ENCODE results near the gene TULP4.
A peak's percentile ranks its signal among the peaks of the same experiment; 100 is the strongest.
"Not testable (repeated sequence)": the region's sequence is repeated elsewhere in the genome, so short reads cannot be mapped to it uniquely, and the experiment has no call there.

Gene TULP4

DNA sequence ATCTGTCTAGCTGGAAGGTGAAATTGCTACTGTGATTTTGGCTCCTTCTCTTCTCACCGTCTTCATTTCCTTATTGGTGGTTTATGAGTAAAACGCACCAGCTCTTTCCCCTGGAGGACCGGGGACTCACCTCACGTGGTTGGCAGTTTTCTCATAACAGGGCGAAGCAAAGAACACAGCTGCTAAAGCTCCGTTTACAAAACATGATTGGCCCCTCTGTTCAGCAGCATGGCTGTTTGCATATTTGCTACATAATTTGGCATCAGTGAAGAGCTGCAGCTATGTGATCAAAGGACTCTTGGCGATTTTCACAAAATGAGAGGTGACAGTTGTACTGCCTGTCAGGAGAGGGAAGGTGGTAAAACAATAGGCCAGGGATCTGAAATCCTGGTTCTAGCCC lies 227.1 kb downstream of the TULP4 start:
- no peak for DNase-seq

DNA sequence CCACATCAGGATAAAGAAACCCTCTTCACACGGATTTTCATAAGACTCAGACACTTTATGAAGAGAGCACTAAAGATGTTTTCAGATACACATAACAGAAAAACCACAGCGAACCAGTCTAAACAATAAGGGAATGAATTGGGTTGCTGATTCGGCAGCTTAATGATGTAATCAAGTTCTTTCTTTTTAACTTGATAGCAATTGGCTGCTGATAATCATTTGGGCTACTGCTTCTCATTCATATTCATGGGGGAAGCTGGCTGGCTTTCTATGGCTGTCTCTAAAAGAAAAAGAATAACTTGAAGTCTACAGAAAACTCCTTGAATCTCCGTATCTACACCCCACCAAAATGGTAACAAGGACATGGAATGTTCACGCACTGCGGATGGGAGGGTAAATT lies 227.6 kb downstream of the TULP4 start:
- no peak for DNase-seq

DNA sequence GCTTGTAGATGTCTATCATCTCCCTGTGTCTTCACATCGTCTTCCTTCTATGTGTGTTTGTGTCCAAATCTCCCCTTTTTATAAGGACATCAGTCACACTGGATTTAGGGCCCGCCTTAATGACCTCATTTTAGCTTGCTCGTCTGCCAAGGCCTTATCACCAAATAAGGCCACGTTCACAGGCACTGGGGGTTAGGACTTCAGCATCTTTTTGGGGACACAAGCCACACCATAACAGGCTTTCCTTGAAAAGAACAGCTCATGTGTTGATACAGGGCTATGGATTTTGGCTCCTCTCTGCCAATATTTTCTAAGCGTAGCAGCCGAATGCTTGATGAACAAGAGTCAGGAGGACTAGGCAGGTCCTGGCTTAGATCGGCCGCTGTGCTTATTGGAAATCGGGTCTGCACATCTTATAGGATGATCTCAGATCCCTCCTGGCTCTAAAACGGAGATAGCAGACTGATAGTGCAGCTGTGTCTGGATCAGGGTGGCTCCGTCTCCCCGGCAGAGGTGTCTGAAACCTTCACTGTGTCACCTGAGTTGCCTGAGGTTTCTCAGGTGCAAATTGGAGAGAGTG lies 231.4 kb downstream of the TULP4 start:
- DNase-seq: no peak

DNA sequence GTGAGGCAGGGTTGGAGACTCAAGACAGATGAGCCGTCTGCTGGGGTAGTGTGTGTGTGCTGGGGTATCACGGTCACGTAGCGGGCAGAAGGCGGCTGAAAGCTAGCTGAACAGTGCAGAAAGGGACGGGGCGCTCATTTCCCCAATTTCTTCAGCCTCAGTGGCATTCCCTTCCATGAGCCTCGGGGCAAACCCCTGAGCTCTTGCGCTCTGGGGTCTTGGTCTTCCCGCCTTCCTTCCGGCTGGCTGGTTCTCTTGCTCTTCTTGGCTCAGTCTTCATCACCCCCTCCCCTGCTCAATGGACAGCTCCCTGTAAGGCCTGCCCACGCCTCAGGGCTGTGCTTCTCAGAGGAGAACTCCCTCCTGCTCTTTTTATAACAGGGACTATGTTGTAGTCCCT lies 232.2 kb downstream of the TULP4 start:
- DNase-seq: no peak

DNA sequence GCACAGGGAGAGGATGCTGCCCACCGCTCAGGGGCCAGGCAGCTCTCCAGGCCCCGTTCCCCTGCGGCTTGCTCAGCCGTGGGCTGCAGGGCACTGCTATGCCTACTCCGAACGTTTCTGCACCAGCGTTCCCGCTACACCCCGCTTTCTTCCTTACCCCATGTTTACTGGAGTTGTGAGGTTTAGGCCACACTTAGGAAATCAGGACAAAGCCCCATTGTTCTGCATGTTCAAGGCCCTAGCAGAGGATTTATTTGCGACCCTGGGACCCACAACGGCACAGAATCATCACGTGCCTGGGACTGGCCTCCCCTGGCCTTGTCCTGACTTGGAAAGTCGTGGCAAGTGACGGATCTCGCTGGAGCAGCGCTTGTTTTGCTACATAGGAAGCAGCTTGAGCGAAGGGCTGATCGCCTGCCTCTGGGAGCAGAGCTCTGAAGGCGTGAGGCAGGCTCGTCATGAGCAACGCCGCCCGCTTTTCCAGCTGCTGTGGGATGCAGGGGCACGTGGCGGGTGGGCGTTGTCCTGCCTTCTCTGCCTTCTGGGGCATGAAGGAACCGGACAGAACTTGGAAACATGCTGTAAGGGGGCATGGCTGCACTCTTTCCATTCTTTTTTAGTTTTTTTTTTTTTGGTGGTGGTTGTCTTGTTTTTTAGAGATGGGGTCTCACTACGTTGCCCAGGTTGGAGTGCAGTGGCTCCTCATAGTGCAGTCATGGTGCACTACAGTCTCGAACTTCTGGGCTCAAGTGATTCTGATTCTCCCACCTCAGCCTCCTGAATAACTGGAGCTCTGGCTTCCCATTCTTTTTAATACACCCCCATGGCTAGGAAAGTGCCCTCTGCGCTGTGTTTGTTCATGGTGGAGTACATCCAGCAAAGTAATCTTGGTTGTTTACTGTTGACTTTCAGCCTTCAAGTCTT lies 233.0 kb downstream of the TULP4 start:
- no peak for DNase-seq

DNA sequence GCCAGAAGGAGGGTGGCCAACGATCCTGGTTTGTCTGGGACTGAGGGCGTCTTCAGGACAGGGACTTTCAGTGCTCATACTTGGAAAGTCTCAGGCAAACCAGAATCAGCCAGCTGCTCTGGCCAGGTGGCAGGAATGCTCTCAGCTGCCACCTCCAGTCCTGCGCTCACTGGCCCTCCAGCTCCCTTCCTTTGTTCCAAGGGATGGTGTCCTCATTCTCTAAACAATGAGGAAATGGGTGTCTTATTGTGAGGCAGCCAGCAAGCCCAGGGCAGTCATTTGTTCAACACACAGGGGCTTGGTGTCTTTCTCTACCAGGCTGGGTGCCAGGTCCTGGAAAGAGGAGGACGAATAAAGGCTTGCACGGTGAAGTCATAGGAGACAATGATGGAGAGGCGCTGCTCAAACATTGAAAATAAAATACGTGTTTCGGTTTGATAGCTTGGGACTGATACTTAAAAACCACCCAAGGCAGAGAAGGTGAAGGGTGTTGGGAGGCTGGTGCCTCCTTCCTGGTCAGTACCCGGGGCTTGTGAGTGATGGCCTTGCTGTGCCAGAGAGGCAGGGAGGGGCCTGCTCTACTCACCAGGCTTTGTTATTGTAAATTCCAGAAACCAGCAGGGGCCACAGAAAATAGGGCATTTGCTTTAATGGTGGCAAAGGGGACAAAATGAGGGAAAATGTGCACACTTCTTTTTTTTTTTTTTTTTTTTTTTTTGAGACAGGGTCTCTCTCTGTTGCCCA lies 236.3 kb downstream of the TULP4 start:
- DNase-seq: peak in 1 of 2 experiments; percentile 2

DNA sequence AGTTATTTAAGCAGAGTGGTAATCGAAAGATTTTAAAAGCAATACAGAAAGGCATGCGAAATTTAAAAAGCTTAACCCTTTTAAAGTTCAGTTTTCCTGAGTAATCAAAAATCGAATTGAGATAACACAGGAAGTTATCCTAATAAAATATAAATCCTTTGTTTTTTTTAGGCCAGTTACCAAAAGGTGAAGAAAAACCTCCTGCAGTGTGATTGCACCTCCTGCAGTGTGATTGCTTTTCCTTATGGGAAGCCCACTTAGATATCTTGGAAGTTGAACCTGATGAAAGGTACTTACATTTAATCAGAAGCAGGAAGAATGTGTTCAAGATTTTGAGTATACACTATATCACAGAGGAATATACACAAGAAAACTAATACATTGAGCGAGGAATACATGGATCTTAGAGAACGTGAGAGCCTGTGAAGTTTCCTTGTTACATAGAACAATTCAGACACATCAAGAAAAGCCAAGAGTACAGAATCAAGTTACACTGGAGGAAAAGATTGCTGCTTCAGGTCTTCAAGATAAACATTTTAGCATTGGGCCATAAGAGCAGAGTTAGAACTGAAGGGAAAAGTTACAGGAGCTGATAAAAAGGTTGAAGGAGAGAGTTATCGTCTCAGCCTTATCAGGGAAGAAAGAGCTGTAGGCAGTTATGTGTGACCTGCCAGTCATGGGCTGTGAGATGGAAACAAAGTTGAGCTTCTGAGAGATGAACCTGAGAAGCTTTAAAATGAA lies 240.0 kb downstream of the TULP4 start:
- no peak for DNase-seq

DNA sequence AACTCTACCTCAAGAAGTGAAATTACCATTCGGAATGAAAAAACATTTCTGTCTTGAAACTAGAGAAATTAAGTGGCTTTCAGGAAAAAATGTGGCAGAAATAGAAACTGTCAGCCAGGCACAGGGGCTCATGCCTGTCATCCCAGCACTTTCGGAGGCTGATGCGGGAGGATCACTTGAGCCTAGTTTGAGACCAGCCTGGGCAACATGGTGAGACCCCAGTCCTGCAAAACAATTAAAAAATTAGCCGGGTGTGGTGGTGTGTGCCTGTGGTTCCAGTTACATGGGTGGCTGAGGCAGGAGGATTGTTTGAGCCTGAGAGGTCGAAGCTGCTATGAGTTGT lies 240.5 kb downstream of the TULP4 start:
- no peak for DNase-seq

DNA sequence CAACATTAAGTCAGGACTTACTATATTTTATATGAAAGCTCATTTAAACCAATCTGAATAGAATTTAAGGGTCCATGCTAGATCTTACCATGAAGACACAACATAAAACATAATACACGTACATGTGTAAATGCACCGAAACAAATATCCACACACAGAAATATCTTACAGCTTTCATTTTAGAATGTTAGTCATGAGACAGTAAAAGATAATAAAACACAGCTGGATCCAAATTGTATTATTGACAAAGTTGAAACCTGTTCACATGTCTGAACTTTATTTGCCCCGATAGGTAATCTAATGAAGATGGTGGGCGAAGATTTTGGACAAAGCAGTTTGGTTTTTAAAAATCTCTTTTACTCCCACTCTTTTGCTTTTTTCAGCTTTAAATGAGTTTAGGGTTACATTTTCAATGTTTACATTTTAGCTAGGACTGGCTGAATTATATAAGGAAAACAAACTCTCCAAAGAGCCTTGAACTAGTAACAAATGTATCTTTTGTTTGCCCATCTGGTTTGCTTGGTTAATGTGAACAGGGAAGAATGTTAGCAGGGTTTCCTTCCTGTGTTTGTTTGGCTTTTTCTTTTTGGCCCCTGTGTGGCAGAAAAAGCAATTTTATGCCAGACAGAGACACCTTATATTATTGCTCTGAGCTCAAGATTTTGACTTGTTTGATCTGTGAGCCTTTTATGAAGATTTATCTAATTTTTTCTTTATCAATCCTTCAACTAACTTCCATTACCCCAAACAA lies 242.5 kb downstream of the TULP4 start:
- DNase-seq: no peak

DNA sequence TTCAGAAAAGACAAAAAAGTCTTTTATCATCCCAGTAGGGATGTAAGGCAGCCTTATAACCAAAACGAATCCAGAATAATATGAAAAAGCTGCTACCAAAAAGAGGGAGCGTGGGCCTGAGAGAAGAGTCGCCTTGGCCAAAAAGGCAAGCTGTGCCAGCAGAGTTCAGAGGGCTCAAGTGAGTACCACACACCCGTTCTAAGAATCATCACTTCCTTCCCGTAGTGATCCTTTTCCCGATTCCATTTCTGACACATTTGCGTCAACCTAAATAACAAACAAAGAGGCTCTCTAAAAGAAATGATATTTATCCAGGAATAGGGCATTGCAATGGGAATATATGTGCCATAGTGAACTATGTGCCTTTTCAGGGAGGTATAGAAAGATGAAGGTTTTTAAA lies 243.8 kb downstream of the TULP4 start:
- no peak for DNase-seq

DNA sequence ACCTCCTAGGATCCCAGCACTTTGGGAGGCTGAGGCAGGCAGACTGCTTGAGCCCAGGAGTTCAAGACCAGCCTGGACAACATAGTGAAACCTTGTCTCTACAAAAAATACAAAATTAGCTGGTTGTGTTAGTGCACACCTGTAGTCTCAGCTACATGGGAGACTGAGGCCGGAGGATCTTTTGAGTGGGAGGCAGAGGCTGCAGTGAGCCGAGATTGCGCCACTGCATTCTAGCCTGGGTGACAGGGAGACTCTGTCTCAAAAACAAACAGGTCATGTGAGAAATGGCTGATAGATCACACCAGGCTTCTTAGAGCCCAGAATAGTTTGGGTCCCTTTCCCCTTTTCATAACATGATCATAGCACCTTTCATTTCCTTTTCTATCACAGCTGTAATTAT lies 244.8 kb downstream of the TULP4 start:
- DNase-seq: not testable (repeated sequence)

DNA sequence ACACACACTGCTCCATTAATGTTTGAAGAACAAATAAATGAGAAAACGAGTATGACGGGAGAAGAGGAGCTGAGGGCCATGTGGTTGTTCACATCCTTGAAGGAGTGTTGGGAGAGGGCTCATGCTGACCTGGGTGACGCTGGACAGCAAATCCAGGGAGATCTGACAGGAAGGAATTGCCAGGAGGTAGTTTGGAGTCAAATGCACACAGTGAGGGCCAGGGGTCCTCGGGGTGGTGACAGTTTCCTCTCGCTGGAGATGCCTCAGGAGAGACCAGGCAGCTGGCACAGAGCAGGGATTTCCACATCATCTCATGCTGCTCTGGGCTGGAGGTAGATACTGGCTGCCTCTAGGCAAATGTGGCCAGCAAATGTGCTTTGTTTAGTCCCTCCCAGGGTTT lies 245.7 kb downstream of the TULP4 start:
- no peak for DNase-seq

DNA sequence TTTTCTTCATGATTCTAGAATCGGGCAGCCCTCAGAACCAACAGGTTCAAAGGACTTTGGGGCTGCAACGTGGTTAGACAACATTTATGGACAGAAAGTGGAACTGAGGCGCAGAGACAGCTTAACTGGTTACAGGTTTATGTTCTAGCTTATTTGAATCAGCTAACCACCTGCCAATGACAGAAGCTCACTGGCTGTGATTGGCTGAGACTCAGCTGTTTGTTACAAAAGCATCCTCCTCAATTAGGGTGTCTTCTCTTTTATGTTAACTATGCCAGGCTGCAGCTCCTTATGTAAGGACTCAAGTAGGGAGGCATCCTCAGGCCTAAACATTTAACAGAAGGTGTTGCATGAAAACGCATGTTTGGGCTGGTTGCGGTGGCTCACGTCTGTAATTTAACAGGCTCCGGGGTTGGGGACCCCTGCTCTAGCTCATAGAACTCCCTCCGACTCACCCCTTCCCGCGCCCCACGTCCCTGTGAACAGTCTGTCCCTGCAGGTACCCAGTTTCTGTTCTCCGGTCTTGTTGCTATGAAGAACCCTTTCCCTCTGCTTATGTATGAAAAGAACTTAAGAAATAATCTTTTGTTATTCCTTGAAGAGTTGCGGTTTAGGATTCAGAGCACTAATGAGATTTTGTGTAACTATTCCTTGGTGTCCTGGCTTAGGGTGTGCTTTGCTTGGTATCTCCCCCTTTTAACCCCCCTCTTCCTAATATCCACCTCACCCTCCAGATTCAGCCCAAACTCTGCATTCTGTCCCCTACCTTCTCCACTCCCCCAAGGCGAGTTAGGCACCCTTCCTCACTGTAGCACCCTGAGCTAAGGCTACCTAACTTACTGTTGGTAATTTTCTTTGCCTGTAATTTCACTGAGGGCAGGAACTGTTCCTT lies 246.4 kb downstream of the TULP4 start:
- no peak for DNase-seq

DNA sequence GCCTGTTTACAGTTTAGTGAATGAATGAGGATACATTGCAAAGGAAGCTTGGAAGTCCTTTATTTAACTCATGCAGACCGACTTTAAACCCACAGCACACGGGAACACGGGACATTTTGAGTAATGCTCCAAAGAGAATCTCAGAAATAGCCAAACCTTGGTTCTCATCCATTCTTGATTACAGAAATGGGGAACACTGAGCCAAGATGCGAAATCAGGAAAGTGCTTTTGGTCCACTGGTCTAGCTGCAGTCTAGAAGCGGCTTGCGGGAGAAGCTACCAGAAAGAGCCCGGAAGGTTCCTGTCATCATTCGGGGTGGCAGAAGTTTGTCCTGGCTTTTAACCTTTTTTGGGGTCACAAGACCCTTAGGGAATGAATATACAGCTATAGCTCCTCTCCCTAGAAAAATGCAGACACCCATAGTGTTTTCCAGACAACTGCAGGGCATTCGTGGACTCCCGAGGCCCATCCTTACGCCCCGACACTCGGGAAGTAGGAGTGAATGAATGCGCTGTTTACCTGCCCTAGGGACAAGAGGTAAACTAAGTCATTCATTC lies 247.2 kb downstream of the TULP4 start:
- no peak for DNase-seq

DNA sequence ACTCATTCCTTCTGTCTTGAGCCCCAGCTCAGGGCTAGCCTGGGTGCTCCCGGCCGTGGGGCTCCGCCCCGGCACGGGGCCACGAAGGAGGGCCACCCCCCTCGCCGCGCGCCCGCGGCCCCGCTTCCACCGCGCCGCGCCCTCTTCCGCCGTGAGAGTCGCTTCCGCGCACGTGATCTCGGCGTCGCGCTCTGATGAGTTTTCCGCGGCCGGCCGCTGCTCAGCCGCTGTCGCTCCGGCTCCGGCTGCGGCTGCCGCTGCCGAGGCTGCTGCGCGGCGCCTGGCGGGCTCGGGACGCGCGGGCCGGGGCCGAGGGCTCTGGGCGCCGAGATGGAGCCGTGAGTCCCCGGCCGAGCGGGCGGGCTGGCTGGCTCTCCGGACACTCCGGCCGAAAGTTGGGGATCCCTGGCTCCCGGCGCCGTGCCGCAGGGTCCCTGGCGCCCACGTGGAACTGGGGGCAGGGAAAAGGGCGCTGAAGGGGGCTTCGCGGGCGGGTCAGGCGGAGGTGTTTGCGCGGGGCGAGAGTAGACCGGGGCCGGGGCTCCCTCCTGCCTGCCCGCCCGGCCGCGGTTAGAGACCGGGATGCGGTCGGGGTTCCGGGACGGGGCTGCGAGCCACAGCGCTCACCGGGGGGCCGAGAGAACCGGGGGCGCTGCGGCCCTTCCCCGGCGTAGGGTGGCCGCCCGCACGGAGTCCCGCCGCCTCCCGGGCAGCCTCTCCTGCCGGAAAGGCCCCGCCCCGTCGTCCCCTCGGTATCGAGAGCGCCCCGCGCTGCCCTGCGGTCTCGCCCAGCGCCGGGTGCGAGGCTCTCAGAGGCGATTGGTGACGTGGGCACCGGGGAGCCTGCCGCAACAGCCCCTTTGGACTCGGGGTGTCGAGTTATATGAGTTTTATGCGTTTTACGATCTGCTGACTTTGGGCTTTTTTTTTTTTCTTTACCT lies 247.9 kb downstream of the TULP4 start, which contains the start of gene TMEM181:
Gene TMEM181, plus strand, starts transcription at position 197 of the 941 bp plus-strand sequence. Its CDS starts 134 bp downstream, at position 331.
- DNase-seq: peak; percentile 84 to 90

DNA sequence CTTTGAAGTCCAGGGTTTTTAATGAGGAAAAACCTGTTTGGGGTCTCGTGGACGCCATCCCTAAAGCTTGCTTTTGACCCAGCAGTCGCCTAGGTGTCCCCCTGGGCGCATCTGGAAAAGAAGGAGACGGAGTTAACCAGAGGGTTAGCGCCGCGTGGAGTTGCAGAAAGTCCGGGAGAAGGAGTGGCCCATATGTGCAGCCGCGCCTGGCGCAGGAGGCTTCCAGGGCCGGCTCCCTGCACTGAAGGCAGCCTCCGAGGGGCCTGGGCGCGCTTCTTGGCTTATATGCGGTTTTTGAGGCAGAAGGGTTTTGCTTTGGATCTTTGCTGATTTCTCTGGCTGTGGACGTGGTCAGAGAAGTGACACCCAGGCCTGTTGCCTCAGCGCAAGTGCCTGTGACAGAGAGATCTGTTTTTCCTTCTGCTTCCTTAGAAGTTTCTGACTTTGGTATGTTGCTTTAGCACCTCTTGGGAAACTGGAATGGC lies 248.6 kb downstream of the TULP4 start:
- peak; percentile 41 to 48 for DNase-seq

Data from activated T-cell treated with anti-CD3 and anti-CD28 coated beads, Interleukin-2, amount 50 U/mL, for 48 hours (primary cell).